Measurements from ENCODE around the gene TXNIP.

The TXNIP gene

GRCh38 chr1:145986551-145986950 lies 9.8 kb downstream of the TXNIP start:
- no peak for FAIRE-seq
- no peak for TF ChIP-seq POU2F2 (IDR thresholded peaks at IDR 0.05; ENCODE audit: low read depth, low read length)
- no peak for TF ChIP-seq TAF1 (IDR thresholded peaks at IDR 0.05; ENCODE audit: low read depth, low read length)
- DNase-seq (ENCODE audit: insufficient read length, low spot score) = no peak

GRCh38 chr1:145985502-145986439 lies 10.6 kb downstream of the TXNIP start:
- FAIRE-seq = no peak
- no peak for DNase-seq (ENCODE audit: insufficient read length, low spot score)
- TF ChIP-seq POLR2AphosphoS5 (IDR thresholded peaks at IDR 0.05; ENCODE audit: low read depth, low read length) = no peak

- DNase-seq (ENCODE audit: insufficient read length, low spot score) (no peak), FAIRE-seq (no peak)
- TF ChIP-seq POLR2AphosphoS5 (IDR thresholded peaks at IDR 0.05; ENCODE audit: low read depth, low read length) = no peak
- no peak for TF ChIP-seq POLR2A (IDR thresholded peaks at IDR 0.05; ENCODE audit: low read depth, low read length)
- no peak for TF ChIP-seq SPI1 (IDR thresholded peaks at IDR 0.05; ENCODE audit: low read depth, low read length)
- no peak for TF ChIP-seq PAX5 (IDR thresholded peaks at IDR 0.05; ENCODE audit: insufficient read depth, low read length, severe bottlenecking)
- no peak for TF ChIP-seq TAF1 (IDR thresholded peaks at IDR 0.05; ENCODE audit: low read depth, low read length)
- TF ChIP-seq POU2F2 (IDR thresholded peaks at IDR 0.05; ENCODE audit: low read depth, low read length) = no peak
Observed at GRCh38 chr1:145985129-145985501, 11.3 kb downstream of the TXNIP start.

- no peak for FAIRE-seq
- DNase-seq (ENCODE audit: insufficient read length, low spot score) = no peak
- TF ChIP-seq SPI1 (IDR thresholded peaks at IDR 0.05; ENCODE audit: low read depth, low read length) (no peak), PAX5 (IDR thresholded peaks at IDR 0.05; ENCODE audit: insufficient read depth, low read length, severe bottlenecking) (no peak), POU2F2 (IDR thresholded peaks at IDR 0.05; ENCODE audit: low read depth, low read length) (no peak), POLR2A (IDR thresholded peaks at IDR 0.05; ENCODE audit: low read depth, low read length) (no peak), POLR2AphosphoS5 (IDR thresholded peaks at IDR 0.05; ENCODE audit: low read depth, low read length) (no peak), TAF1 (IDR thresholded peaks at IDR 0.05; ENCODE audit: low read depth, low read length) (no peak)
Observed at GRCh38 chr1:145983960-145984830, 12.2 kb downstream of the TXNIP start.

- FAIRE-seq = no peak
- DNase-seq (ENCODE audit: insufficient read length, low spot score) = no peak
Observed at GRCh38 chr1:145983206-145983675, 13.1 kb downstream of the TXNIP start.

GRCh38 chr1:145982010-145982723 lies 14.2 kb downstream of the TXNIP start:
- DNase-seq (ENCODE audit: insufficient read length, low spot score) (no peak), FAIRE-seq (no peak)
- TF ChIP-seq POLR2AphosphoS5 (IDR thresholded peaks at IDR 0.05; ENCODE audit: low read depth, low read length) = no peak
- no peak for TF ChIP-seq PAX5 (IDR thresholded peaks at IDR 0.05; ENCODE audit: insufficient read depth, low read length, severe bottlenecking)
- no peak for TF ChIP-seq POLR2A (IDR thresholded peaks at IDR 0.05; ENCODE audit: low read depth, low read length)
- no peak for TF ChIP-seq TAF1 (IDR thresholded peaks at IDR 0.05; ENCODE audit: low read depth, low read length)
- no peak for TF ChIP-seq SPI1 (IDR thresholded peaks at IDR 0.05; ENCODE audit: low read depth, low read length)
- no peak for TF ChIP-seq POU2F2 (IDR thresholded peaks at IDR 0.05; ENCODE audit: low read depth, low read length)

More at GRCh38 chr1:145983206-145983675, 13.1 kb downstream of the TXNIP start:
- no peak for TF ChIP-seq TAF1 (IDR thresholded peaks at IDR 0.05; ENCODE audit: low read depth, low read length)
- TF ChIP-seq SPI1 (IDR thresholded peaks at IDR 0.05; ENCODE audit: low read depth, low read length) = peak; percentile 92

- FAIRE-seq = no peak
Observed at GRCh38 chr1:145980457-145980994, 15.9 kb downstream of the TXNIP start.

GRCh38 chr1:145979746-145980456 lies 16.5 kb downstream of the TXNIP start:
- TF ChIP-seq SPI1 (IDR thresholded peaks at IDR 0.05; ENCODE audit: low read depth, low read length) = peak; percentile 26
- no peak for TF ChIP-seq PAX5 (IDR thresholded peaks at IDR 0.05; ENCODE audit: insufficient read depth, low read length, severe bottlenecking)
- TF ChIP-seq POU2F2 (IDR thresholded peaks at IDR 0.05; ENCODE audit: low read depth, low read length) = no peak
- no peak for TF ChIP-seq POLR2A (IDR thresholded peaks at IDR 0.05; ENCODE audit: low read depth, low read length)
- no peak for TF ChIP-seq POLR2AphosphoS5 (IDR thresholded peaks at IDR 0.05; ENCODE audit: low read depth, low read length)
- FAIRE-seq = no peak
- no peak for DNase-seq (ENCODE audit: insufficient read length, low spot score)

More at GRCh38 chr1:145980457-145980994, 15.9 kb downstream of the TXNIP start:
- TF ChIP-seq POLR2A (IDR thresholded peaks at IDR 0.05; ENCODE audit: low read depth, low read length) = no peak
- no peak for TF ChIP-seq TAF1 (IDR thresholded peaks at IDR 0.05; ENCODE audit: low read depth, low read length)
- no peak for TF ChIP-seq SPI1 (IDR thresholded peaks at IDR 0.05; ENCODE audit: low read depth, low read length)
- no peak for TF ChIP-seq POLR2AphosphoS5 (IDR thresholded peaks at IDR 0.05; ENCODE audit: low read depth, low read length)
- TF ChIP-seq POU2F2 (IDR thresholded peaks at IDR 0.05; ENCODE audit: low read depth, low read length) = no peak
- TF ChIP-seq PAX5 (IDR thresholded peaks at IDR 0.05; ENCODE audit: insufficient read depth, low read length, severe bottlenecking) = no peak
- DNase-seq (ENCODE audit: insufficient read length, low spot score) = no peak
